CD4-positive, alpha-beta T cell treated with Interferon gamma for 1 hour (primary cell): Measurements from ENCODE around the gene GRIA3.

Experiments
- DNase-seq: peaks from one replicate; pipeline ENCODE4 v3.0.0-alpha.2; 2020

GRIA3 gene

GRCh38 chrX:123199338-123199737 lies 15.3 kb downstream of the GRIA3 start:
- DNase-seq, result no peak

DNA sequence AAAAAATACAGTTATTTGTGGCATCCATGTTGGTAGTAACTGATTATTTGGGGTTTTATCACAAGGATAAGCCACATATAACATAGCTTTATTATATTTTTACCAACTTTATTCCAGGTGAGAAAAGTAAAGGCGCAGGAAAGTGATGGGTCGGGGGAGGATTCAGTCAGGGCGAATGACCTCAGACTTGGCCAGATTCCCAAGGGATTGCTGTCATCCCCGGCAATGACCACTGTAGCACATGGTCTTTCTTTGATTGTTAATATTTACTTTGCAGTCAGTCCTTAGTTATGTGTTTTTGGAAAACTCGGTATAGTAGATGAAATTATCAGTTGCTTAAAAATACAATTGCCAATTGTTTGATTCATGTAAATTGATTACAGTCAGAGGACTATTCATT lies 17.6 kb downstream of the GRIA3 start:
- no peak for DNase-seq

DNA sequence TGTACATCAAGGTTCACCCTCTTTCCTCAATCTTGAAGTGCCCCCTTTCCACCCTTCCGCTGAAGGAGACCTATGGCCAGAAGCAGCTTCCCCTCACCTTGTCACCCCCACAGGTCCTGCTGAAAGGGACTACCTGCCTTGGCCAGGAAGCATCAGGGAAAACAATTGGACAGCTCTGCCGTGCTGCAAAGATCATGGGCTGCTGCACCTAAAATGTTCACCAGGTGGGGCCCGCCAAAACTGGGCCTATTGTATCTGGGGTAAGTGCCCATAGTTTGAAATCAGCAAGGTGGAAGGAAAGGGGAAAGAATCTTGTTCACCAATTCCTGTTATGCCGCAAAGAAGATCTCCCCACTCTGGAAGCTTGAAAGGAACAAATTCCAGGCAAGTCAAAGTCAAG lies 18.4 kb downstream of the GRIA3 start:
- DNase-seq, result no peak

GRCh38 chrX:123203772-123204171 lies 19.7 kb downstream of the GRIA3 start:
- DNase-seq, result no peak

GRCh38 chrX:123206176-123206575 lies 22.1 kb downstream of the GRIA3 start:
- no peak for DNase-seq

GRCh38 chrX:123210252-123210651 lies 26.2 kb downstream of the GRIA3 start:
- DNase-seq, result no peak

DNA sequence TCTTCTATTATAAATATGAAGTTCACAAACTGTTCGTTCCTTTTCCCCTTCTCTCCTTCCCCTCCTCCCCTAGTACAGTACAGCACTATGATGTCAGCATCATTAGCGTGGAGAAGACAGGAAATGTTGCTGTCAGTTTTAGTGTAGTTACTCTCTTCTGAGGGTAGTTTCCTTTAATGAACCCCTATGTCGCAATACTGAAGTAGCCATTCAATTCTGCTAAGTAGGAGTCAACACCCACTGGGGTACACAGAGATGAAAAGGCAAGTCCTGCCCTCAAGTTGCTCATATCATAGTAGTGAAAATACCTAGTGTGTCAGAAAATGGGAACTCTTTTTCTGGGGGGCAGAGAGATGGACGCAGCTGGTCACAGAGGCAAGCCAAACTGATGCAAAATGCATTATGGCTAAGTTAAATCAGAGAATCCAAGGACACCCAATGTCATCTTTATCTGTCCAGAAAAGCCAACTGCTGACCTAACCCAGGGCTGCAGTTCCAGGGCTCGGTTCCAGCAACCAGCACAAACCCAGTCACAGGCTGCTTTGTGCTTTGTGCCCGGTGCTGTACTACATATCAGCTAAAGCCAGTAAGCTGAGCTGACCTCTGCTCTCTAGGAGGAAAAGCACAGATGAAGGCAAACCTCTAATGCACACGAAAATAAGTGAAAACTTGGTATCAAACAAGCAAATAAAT lies 31.5 kb downstream of the GRIA3 start:
- DNase-seq, result no peak

DNA sequence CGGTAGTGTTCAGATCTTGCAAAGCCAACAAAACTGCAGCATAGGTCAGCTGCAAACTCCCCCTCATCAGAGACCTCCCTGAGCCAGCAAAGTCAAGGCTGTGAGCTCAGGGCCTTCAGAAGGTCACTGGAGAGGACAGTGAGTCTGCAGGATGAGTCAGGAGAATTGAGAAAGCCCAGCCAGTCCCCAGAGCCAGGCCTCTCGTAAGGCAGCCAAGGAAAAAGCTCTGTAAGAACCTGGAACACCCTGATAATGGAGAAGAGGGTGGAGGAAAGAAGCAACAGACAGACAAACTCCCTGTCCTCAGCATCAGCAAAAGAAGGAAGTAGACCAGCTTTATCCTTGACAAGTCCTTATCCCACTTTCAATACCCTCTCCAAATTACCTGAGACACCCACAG lies 33.0 kb downstream of the GRIA3 start:
- no peak for DNase-seq

GRCh38 chrX:123217728-123218127 lies 33.6 kb downstream of the GRIA3 start:
- no peak for DNase-seq

DNA sequence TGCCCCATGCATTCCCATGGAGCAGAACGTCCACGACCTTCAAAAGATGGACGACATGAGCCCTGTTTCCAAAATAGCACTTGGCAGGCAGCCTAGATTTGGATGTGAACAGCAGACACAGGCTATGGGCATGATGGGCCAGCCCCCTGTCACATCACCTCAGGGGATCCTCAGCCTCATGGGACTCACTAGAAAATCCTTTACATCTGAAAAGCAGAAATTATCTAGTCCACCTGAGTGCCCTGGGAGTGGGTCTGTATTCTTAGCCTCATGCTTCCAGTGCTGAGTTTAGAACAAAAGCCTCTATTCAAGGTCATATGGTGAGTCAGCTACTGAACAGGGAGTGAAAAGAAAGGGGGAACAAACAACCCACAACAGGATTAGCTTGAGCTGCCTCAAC lies 35.8 kb downstream of the GRIA3 start:
- DNase-seq, result no peak

DNA sequence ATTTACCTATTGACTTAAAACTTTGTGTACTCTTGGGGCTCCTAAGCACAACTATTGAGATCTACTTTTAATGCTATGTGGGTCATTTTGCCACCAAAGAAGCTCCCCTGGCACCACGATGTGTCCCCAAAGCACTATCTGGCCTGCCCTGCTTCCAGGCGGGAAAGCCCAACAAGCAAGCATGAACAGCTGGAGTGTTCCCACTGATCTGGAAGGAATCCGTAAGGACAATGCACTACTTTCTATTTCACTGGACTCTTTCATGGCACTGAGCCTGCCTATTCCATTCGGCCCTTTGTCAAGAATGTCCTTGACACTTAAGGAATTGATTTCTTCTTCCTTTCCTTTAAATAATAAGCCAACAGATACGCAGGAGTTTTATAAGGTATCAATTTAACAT lies 38.8 kb downstream of the GRIA3 start:
- no peak for DNase-seq

- no peak for DNase-seq
Measured at GRCh38 chrX:123223409-123223808, 39.3 kb downstream of the GRIA3 start.

DNA sequence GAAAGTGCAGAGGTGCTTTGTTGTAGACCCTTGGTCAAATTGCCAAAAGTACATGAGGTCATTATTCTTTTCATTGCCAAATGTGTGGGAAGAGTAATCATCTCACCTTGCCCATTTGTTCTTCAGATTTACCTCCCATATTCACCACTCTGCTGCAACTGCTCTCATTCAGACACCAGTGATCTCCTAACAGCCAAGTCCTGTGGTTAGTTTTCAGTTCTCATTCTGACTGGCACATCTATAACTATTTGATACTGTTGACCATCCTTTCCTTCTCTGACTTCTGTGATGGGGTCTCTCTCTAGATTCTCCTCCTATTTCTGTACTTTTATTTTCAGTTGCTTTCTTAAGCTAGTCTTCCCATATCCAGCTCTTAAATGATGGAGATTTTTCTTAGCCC lies 39.8 kb downstream of the GRIA3 start:
- DNase-seq, result no peak

- no peak for DNase-seq
Measured at GRCh38 chrX:123230798-123231197, 46.7 kb downstream of the GRIA3 start.

GRCh38 chrX:123236859-123237258 lies 52.8 kb downstream of the GRIA3 start:
- DNase-seq, result no peak

- no peak for DNase-seq
Measured at GRCh38 chrX:123237271-123237670, 53.2 kb downstream of the GRIA3 start.

DNA sequence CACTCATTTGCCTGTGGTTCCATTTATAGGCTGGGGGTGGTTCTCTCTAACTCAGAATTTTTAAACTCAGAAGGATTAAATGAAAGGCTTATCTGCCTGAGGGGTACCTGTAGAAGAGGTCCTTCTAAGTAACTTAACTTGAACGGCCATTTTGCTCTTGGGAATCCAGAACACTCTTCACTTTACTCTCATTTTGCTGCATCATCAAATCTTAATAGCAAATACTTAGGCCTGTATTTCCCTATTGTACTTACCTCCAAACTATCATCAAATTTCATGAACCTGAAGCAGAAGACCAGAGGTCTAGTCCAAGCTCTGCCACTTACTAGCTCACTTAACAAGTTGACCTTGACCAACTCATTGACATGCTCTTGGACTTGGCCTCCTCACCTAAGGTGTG lies 70.4 kb downstream of the GRIA3 start:
- no peak for DNase-seq

DNA sequence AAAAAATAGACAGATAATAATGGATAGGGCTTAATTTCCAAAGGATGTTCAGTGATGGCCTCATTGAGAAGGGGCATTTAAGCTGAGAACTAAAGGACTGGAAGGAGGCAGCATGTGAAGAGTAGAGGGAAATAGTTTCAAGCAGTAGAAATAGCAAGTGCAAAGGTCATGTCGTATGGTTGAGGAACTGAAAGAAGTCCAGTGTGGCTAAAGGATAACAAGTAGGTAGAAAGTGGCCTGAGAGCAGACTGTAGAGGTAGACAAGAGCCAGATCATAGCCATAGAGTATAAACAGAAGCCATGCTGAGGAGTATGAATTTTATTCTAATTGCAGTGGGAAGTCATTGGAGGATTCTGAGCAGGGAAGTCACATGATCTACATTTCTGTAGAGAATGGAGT lies 72.3 kb downstream of the GRIA3 start:
- DNase-seq, result no peak

DNA sequence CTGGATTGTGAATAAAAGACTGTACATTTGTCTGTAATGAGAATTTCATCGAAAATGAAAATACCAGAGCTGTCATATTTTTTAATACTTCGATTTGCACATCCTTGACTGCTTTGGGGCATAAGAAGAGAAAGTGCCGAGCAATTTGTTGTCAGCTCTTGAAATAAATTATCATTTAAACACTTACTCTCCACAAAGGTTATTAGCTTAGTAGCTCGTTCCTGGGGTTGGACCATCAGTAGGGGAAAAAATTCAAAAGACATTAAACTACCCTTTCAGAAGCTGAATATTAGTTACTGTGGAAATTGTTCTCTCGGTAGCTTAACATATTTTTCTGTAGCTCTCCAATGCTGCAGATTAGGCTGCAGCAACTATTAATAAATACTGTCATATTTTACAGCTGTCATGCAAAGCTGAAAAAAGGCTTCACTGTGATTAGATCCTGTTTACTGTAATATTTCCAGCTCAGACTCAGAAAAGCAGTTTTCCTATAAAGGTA lies 76.9 kb downstream of the GRIA3 start:
- DNase-seq, result no peak

DNA sequence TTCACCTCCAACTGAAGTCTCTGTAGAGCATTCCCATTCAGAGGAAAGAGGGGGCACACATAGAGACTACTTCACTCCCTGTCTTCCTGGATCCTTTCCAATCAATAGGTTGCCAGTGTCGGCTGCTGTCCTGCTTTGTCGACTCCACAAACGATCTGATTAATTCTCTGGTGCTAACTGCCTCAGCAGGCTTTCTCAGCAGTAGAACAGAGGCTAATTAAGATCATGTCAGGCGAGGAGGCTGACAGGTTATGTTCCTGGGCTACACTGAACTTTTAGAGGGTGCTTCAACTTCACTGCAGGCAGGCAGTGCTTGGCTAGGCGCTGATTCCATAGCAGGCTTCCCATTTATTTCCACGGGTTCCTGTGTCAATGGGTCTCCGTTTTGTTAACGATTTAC lies 79.2 kb downstream of the GRIA3 start:
- DNase-seq, result no peak

GRCh38 chrX:123263747-123264146 lies 79.7 kb downstream of the GRIA3 start:
- no peak for DNase-seq

DNA sequence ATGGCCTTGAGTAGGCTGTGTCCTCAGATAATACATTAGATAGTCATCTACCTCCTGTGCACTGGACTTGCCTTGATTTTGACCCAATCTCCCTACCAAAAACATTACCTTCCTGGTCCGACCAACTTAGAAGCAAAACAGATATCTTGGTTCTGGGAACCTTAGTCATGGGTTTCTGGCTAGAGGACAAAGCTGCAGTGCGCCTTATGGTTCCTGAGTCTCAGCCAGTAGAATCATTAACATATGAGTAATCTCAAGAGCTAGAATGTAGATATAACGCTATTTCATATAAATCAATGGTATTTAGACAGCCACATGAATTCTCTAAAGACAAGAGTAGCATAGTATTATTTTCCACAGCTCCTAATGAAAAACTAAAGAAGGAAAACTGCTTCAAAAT lies 83.1 kb downstream of the GRIA3 start:
- no peak for DNase-seq

GRCh38 chrX:123271902-123272301 lies 87.8 kb downstream of the GRIA3 start:
- DNase-seq, result no peak

DNA sequence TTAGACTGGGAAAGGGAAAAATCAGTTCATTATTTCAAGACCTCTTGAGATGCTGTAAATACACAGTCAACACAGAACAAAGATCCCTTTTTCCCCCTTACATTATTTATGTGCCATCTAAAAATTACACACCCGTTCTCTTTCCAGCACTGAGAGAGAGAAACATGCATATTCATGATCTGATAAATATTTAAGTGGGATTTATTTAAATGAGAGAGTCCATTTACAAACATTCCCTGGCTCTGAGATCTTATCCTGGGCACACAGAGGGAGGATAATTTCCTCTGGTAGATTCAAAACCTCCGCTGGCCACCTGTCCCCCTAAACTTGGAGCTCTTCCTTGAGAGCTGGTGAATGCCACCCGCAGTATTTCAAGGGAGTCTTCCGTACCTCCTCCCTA lies 88.6 kb downstream of the GRIA3 start:
- DNase-seq, result no peak

GRCh38 chrX:123274796-123275195 lies 90.7 kb downstream of the GRIA3 start:
- DNase-seq, result no peak
